Mesenchymal stem cell (in vitro differentiated cells and primary cell): Measurements from ENCODE around the gene ZNF367.
A peak's percentile ranks its signal among the peaks of the same experiment; 100 is the strongest.

Experiments used
- DNase-seq: peaks from one replicate; pipeline ENCODE4 v3.0.0-alpha.2; 2013
- H2AFZ ChIP-seq: one replicate; pipeline ENCODE4 v1.6.1; 2013; ENCODE audit warnings: low read depth, mild to moderate bottlenecking, control low read depth, inconsistent platforms, low read length, moderate library complexity
- H2AK5ac ChIP-seq: 2 replicates; pipeline ENCODE4 v1.6.1; 2013; ENCODE audit warnings: low read length, moderate library complexity, mild to moderate bottlenecking, inconsistent platforms; ENCODE audit not compliant: severe bottlenecking
- H2BK120ac ChIP-seq: one replicate; pipeline ENCODE4 v1.6.1; 2013; ENCODE audit warnings: low read depth, mild to moderate bottlenecking, inconsistent platforms, low read length, moderate library complexity
- H2BK12ac ChIP-seq, 2 experiments: one replicate each; pipeline ENCODE4 v1.6.1; 2013; ENCODE audit warnings: inconsistent platforms in 2 of 2, low read length in 2 of 2, mild to moderate bottlenecking in 2 of 2, moderate library complexity in 2 of 2, control low read depth in 1 of 2
- H2BK15ac ChIP-seq: one replicate; pipeline ENCODE4 v1.6.1; 2013; ENCODE audit warnings: mild to moderate bottlenecking, low read depth, inconsistent platforms; ENCODE audit not compliant: poor library complexity, severe bottlenecking
- H2BK5ac ChIP-seq: 2 replicates; pipeline ENCODE4 v1.6.1; 2013; ENCODE audit warnings: low read depth, mild to moderate bottlenecking, low read length, control low read depth, inconsistent platforms; ENCODE audit not compliant: poor library complexity, severe bottlenecking
- H3K14ac ChIP-seq, 2 experiments: one replicate each; pipeline ENCODE4 v1.6.1; 2013; ENCODE audit warnings: inconsistent platforms in 2 of 2, low read length in 2 of 2, control low read depth in 1 of 2, mild to moderate bottlenecking in 1 of 2, moderate library complexity in 1 of 2
- H3K18ac ChIP-seq, 2 experiments: one replicate each; pipeline ENCODE4 v1.6.1; 2013; ENCODE audit warnings: inconsistent platforms in 2 of 2, low read length in 2 of 2, control low read depth in 1 of 2, low read depth in 1 of 2, mild to moderate bottlenecking in 1 of 2
- H3K23ac ChIP-seq, 2 experiments: one replicate each; pipeline ENCODE4 v1.6.1; 2013; ENCODE audit warnings: inconsistent platforms in 2 of 2, low read length in 2 of 2, mild to moderate bottlenecking in 2 of 2, moderate library complexity in 2 of 2, control low read depth in 1 of 2
- H3K27ac ChIP-seq: 2 replicates; pipeline ENCODE4 v1.5.1; 2013; ENCODE audit warnings: mild to moderate bottlenecking, moderate library complexity, low read length, control low read depth, inconsistent platforms; ENCODE audit not compliant: poor library complexity, severe bottlenecking
- H3K27me3 ChIP-seq, 2 experiments: 2 replicates each; pipeline versions ENCODE4 v1.6.1 to v1.7.0; 2013; ENCODE audit warnings: low read length in 2 of 2, mild to moderate bottlenecking in 2 of 2, moderate library complexity in 2 of 2, control low read depth in 1 of 2, inconsistent platforms in 1 of 2; ENCODE audit not compliant: control insufficient read depth in 1 of 2, insufficient read depth in 1 of 2
- H3K36me3 ChIP-seq, 2 experiments: 2 replicates each; pipeline versions ENCODE4 v1.6.1 to v1.7.0; 2013; ENCODE audit warnings: low read length in 2 of 2, control low read depth in 1 of 2, inconsistent platforms in 1 of 2, low read depth in 1 of 2, mild to moderate bottlenecking in 1 of 2; ENCODE audit not compliant: insufficient read depth in 2 of 2, control insufficient read depth in 1 of 2
- H3K4ac ChIP-seq, 2 experiments: one replicate each; pipeline ENCODE4 v1.6.1; 2013; ENCODE audit warnings: inconsistent platforms in 2 of 2, low read length in 2 of 2, mild to moderate bottlenecking in 2 of 2, moderate library complexity in 2 of 2, control low read depth in 1 of 2, low read depth in 1 of 2
- H3K4me1 ChIP-seq: 2 replicates; pipeline ENCODE4 v1.6.1; 2013; ENCODE audit warnings: low read depth, low read length, control low read depth; ENCODE audit not compliant: control insufficient read depth, insufficient read depth
- H3K4me2 ChIP-seq: 2 replicates; pipeline ENCODE4 v1.6.1; 2013; ENCODE audit warnings: low read length, mild to moderate bottlenecking, inconsistent platforms; ENCODE audit not compliant: poor library complexity, severe bottlenecking
- H3K4me3 ChIP-seq, 2 experiments: 2 replicates each; pipeline versions ENCODE4 v1.5.1 to v1.7.0; 2013; ENCODE audit warnings: low read length in 2 of 2, mild to moderate bottlenecking in 2 of 2, control low read depth in 1 of 2, low read depth in 1 of 2; ENCODE audit not compliant: insufficient read depth in 1 of 2
- H3K79me1 ChIP-seq: replicated peaks from 2 replicates; pipeline ENCODE4 v1.6.1; 2013; ENCODE audit warnings: mild to moderate bottlenecking, control low read depth, low read length, inconsistent platforms; ENCODE audit not compliant: poor library complexity, severe bottlenecking
- H3K9ac ChIP-seq: 2 replicates; pipeline ENCODE4 v1.7.0; 2013; ENCODE audit warnings: mild to moderate bottlenecking, low read length, moderate library complexity
- H3K9me3 ChIP-seq: 2 replicates; pipeline ENCODE4 v1.7.0; 2013; ENCODE audit warnings: mild to moderate bottlenecking, low read length; ENCODE audit not compliant: control insufficient read depth
- H4K8ac ChIP-seq: one replicate; pipeline ENCODE4 v1.6.1; 2013; ENCODE audit warnings: inconsistent platforms, mild to moderate bottlenecking, low read length, moderate library complexity
- H4K91ac ChIP-seq: one replicate; pipeline ENCODE4 v1.6.1; 2013; ENCODE audit warnings: mild to moderate bottlenecking, low read length, inconsistent platforms
- WGBS: methylation state at CpG from one replicate; pipeline ENCODE4 v1.1.7; 2013; ENCODE audit warnings: mixed read lengths; 5-methylcytosine and 5-hydroxymethylcytosine counted together

ZNF367 gene

DNA sequence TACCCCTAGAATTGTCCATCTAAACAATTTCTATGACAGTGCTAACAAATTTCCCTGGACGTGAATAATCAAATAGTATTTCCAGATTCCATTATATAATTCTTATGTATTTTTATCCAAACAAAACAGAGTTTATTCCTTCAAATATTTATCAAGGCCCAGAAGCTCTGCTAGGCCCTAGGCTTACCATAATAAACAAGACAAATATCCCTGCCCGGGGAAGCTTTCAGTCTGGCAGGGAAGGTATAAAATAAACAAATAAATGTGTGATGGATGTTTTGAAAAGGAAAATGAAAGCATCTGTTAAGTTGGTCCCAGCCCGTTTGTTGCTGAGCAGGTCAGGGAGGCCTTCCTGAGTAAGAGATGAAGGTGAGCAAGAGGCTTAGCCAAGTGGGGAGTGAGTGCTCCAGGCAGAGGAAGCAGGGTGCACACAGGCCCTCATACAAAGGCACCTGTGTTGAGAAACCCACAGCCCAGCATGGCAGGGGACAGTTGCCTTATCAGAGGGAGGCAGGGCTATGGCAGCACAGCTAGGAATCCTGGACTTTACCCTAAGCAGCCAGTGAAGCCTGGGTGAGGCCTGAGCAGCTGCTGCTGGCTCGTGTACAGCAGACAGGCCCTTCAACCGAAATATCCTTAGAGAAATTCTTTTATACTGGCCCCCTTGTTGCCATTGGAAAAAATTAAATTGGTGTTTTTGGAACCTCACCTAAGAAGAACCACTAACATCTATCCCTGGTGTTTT lies 27.0 kb downstream of the ZNF367 start:
- peaks cover 9% of the 10 kb centered on the region for H3K79me1 ChIP-seq
- no peak overlapping the region for H3K23ac ChIP-seq
- H2BK120ac ChIP-seq = no peak overlapping the region
- peaks cover 3% of the 10 kb centered on the region for H3K4me1 ChIP-seq
- peaks cover 0 to 6% of the 10 kb centered on the region in 2 experiments for H3K36me3 ChIP-seq
- H2BK15ac ChIP-seq = no peak overlapping the region
- 68% methylated on average over 5 of the region's 5 CpGs for WGBS
- DNase-seq = peak; percentile 59
- H3K14ac ChIP-seq = peak overlapping the region in 1 of 2 experiments; percentile 44
- H3K4ac ChIP-seq = no peak overlapping the region
- peak overlapping the region; percentile 98 for H4K8ac ChIP-seq
- H2BK12ac ChIP-seq = peak overlapping the region in 1 of 2 experiments; percentile 71
- no peak overlapping the region for H3K27ac ChIP-seq
- no peak overlapping the region for H2AK5ac ChIP-seq
- H3K9me3 ChIP-seq = no peaks in the 10 kb centered on the region
- no peaks in the 10 kb centered on the region for H3K27me3 ChIP-seq
- no peak overlapping the region for H3K9ac ChIP-seq
- no peak overlapping the region for H2BK5ac ChIP-seq
- H2AFZ ChIP-seq = no peak overlapping the region
- H4K91ac ChIP-seq = peak overlapping the region; percentile 89
- H3K4me2 ChIP-seq = no peak overlapping the region
- no peak overlapping the region for H3K18ac ChIP-seq
- no peak overlapping the region for H3K4me3 ChIP-seq

DNA sequence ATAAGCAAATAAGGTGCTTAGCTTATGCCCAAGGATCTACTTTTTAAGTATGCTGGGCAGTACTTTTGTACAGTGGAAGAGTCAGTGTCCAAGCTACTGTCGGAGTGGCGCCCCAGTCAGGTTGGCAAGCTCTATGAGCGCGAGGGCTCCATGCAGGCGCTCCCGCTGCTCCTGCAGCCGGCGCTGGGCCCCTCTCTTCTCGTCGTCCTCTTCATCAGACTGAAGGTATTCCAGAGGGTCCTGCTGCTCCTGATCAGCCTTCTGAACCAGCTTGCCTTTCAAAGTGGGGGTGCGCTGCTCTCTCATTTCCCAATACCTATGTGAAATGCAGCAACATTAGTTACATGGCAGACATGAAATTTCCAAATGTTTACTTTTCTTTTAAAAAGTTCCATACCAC lies 30.0 kb downstream of the ZNF367 start:
- Histone ChIP-seq H3K4ac (no peak overlapping the region), H3K23ac (no peak overlapping the region), H4K8ac (peak overlapping the region; percentile 50), H4K91ac (no peak overlapping the region), H3K4me3 (no peak overlapping the region), H3K18ac (no peak overlapping the region), H2BK120ac (no peak overlapping the region), H3K4me1 (peaks cover 3% of the 10 kb centered on the region), H3K27ac (no peak overlapping the region), H3K9me3 (no peaks in the 10 kb centered on the region), H3K9ac (no peak overlapping the region), H3K14ac (no peak overlapping the region), H3K27me3 (no peaks in the 10 kb centered on the region), H3K36me3 (peaks cover 0 to 6% of the 10 kb centered on the region in 2 experiments), H3K79me1 (peaks cover 3% of the 10 kb centered on the region), H2BK5ac (no peak overlapping the region), H2AK5ac (no peak overlapping the region), H2AFZ (no peak overlapping the region), H2BK12ac (no peak overlapping the region), H2BK15ac (no peak overlapping the region), H3K4me2 (no peak overlapping the region)
- 97% methylated on average over 10 of the region's 11 CpGs for WGBS
- no peak for DNase-seq

DNA sequence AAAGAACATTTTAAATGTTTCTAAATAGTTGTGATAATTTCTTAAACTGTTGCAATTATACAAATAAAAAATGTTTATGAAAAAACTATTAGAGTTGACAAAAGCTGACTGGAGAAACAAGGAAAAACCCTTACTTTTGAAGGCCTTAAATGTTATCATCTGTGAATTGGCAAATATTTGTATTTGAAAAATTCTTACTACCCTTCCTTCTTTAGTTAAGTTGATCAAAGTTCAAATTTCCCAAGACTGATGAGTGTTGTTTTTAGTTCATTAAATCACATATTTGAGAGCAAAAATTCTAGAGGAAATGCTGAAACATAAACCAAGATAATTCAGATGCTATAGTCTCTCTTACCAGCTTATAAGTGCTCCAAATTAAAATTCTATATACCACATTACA lies 32.0 kb downstream of the ZNF367 start:
- Histone ChIP-seq H2BK15ac (no peak overlapping the region), H2BK120ac (no peak overlapping the region), H3K4ac (no peak overlapping the region), H2AK5ac (no peak overlapping the region), H2AFZ (no peak overlapping the region), H3K14ac (no peak overlapping the region), H3K27me3 (no peaks in the 10 kb centered on the region), H3K4me3 (no peak overlapping the region), H4K8ac (no peak overlapping the region), H3K23ac (no peak overlapping the region), H2BK5ac (no peak overlapping the region), H4K91ac (no peak overlapping the region), H3K36me3 (peaks cover 2 to 14% of the 10 kb centered on the region in 2 experiments), H3K9ac (no peak overlapping the region), H3K79me1 (peaks cover 7% of the 10 kb centered on the region), H3K27ac (no peak overlapping the region), H3K9me3 (no peaks in the 10 kb centered on the region), H2BK12ac (no peak overlapping the region), H3K4me2 (no peak overlapping the region), H3K18ac (no peak overlapping the region), H3K4me1 (peaks cover 8% of the 10 kb centered on the region)
- DNase-seq = no peak

DNA sequence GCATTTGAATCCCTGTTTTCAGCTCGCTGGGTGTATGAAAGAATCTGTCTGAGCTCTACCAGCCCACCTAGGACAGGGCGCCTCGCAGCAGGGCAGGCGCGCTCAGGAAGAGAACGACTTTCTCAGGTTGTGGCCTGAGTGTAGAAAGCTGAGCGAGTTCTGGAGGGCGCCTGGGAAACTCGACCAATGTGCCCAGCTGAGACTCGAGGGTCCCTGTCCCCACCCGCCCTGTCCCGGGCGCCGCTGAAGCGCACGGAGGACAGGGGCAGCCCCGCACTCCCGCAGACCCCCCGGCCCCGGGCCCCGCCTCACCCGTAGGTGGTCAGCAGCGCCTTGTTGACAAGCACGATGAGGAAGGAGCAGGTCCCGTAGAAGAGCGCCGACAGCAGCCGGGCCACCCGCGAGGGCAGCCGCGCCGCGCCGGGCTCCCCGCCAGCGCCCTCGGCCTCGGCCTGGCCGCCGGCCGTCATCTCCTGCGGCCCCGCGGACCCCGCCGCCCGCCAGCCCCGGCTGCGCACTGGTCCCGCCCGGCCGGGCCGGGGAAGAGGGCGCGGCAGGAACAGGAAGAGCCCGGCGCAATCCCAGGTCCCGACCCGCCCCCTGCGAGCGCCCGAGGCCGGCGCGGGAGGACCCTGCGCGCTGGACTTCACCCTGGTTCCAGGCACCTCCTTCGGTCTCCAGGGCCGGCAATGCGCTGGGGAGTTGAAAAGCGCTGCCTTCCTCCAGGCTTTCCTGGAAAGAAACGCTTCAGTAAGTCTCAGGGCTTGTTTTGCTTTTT lies 34.8 kb downstream of the ZNF367 start, which contains the start of gene SLC35D2:
Gene SLC35D2, minus strand, starts transcription at position 547 of the 778 bp plus-strand sequence. Its CDS starts 77 bp downstream, at position 470.
- Histone ChIP-seq H2AFZ (peak within 1 kb of the TSS; percentile 75), H4K91ac (no peak within 1 kb of the TSS), H3K18ac (peak within 1 kb of the TSS; percentile 8 to 96), H3K9ac (peak within 1 kb of the TSS; percentile 88), H3K14ac (peak within 1 kb of the TSS in 1 of 2 experiments; percentile 70), H3K4me2 (peak within 1 kb of the TSS; percentile 69), H2BK12ac (peak within 1 kb of the TSS in 1 of 2 experiments; percentile 63), H3K4ac (peak within 1 kb of the TSS in 1 of 2 experiments; percentile 79), H3K27ac (peak within 1 kb of the TSS; percentile 64), H2AK5ac (no peak within 1 kb of the TSS), H2BK5ac (peak within 1 kb of the TSS; percentile 66), H3K4me3 (peak within 1 kb of the TSS; percentile 83 to 97), H2BK120ac (peak within 1 kb of the TSS; percentile 92), H3K36me3 (peaks cover 9 to 18% of the 10 kb centered on the region in 2 experiments), H3K27me3 (no peaks in the 10 kb centered on the region), H3K4me1 (peaks cover 12% of the 10 kb centered on the region), H3K9me3 (no peaks in the 10 kb centered on the region), H4K8ac (peak within 1 kb of the TSS; percentile 88), H3K79me1 (peaks cover 14% of the 10 kb centered on the region), H2BK15ac (peak within 1 kb of the TSS; percentile 52), H3K23ac (peak within 1 kb of the TSS in 1 of 2 experiments; percentile 59)
- under 1% methylated on average over 51 of the region's 73 CpGs for WGBS
- DNase-seq = peak; percentile 70
